Fibroblast of lung (primary cell): ENCODE results near the gene ST8SIA6.

ENCODE experiments used
- CTCF ChIP-seq, 2 donors: IDR thresholded peaks in 1 of 2; conservative IDR thresholded peaks in 1 of 2; 1 replicate in 1 of 2; 2 replicates in 1 of 2; pipeline ENCODE4 v1.5.1; 2011 to 2012; ENCODE audit warnings: low read length in 2 of 2, control low read depth in 1 of 2, inconsistent platforms in 1 of 2, low read depth in 1 of 2, mild to moderate bottlenecking in 1 of 2
- EZH2 ChIP-seq: IDR thresholded peaks from 2 replicates; pipeline ENCODE4 v1.5.1; 2012; ENCODE audit warnings: low read length, control low read depth, mild to moderate bottlenecking; ENCODE audit errors: missing control alignments

GRCh38 chr10:17453373-17454091 is 863 bp downstream of the ST8SIA6 start:
- TF ChIP-seq CTCF (conservative IDR thresholded peaks at IDR 0.05 in 1 of 2, IDR thresholded peaks at IDR 0.05 in 1 of 2; ENCODE audit: low read depth in 1 of 2, low read length in 2 of 2) (no peak), EZH2 (peak; percentile 88)
